GM19351 (cell line): ENCODE data around the gene CROCC.

Experiments used
- ATAC-seq: cut with Tn5 transposase; IDR thresholded peaks from one replicate; pipeline ENCODE4 v1.9.1; 2021; ENCODE audit warnings: mild to moderate bottlenecking, moderate library complexity; ENCODE audit not compliant: unreplicated experiment

Gene CROCC

DNA sequence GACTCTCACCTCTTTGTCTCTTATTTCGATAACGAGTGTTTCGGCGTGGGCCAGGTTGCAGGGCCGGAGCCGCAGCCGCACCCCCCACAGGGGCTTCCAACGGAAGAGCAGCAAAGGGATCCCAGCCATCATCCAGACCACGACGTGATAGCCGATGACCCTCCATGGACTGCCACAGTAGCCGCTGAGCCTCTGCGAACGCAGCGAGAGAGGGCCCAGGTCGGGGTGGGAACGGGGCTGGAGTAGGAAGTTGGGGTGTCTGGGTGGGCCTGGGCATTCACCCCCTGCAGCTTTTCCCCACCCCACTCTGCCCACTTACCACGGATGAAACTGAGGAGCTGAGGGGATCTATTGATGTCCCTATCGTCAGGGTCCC is 83.6 kb downstream of the CROCC start:
- ATAC-seq: no peak

- no peak for ATAC-seq
Measured at GRCh38 chr1:17007121-17007520, 85.4 kb downstream of the CROCC start.

DNA sequence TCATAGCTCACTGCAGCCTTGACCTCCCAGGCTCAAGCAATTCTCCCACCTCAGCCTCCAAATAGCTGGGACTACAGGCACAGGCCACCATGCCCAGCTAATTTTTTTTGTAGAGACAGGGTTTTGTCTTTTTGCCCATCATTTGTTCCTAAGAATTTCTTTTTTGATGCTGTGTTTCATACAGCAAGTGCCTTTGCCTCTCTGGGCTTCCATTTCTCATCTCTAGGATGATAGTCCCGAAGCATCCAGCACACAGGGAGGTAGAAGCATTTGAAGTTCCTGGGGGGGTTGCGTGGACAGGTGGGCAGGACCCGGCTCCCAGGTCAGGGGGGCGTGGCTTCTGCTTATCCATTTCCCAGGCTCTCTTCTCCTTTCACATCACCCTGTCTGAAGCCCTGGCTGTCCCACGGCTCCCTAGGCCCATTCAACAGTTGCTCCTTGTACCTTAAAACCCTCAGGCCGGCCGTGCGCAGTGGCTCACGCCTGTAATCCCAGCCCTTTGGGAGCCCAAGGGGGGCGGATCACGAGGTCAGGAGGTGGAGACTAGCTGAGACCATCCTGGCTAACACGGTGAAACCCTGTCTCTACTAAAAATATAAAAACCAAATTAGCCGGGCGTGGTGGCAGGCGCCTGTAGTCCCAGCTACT is 86.6 kb downstream of the CROCC start:
- no peak for ATAC-seq

DNA sequence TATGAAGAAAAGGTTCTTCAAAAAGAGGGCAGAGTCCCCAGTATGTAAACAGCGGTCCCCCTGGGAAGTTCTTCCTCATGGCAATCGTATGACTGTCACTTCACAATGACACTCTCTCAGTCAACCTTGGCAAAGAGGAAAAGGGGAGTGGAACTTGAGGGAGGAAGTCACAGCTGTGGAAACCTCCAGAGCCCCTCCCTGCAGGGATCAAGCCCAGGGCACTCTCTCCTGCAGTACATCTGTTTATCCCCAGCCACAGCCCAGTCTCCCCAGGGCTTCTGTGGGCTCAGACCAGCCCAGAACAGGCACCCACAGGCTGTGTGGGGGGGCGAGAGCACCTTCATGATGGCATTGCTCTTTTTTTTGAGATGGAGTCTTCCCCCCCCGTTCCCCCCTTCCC is 88.0 kb downstream of the CROCC start:
- ATAC-seq: no peak

- peak; percentile 14 for ATAC-seq
Measured at GRCh38 chr1:17011092-17011438, 89.3 kb downstream of the CROCC start.

- peak; percentile 89 for ATAC-seq
Measured at GRCh38 chr1:17011439-17012307, 89.9 kb downstream of the CROCC start, which contains the start of gene ATP13A2. Gene ATP13A2, minus strand, starts transcription at chr1:17011928. Its CDS starts 190 bp downstream, at chr1:17011738.

DNA sequence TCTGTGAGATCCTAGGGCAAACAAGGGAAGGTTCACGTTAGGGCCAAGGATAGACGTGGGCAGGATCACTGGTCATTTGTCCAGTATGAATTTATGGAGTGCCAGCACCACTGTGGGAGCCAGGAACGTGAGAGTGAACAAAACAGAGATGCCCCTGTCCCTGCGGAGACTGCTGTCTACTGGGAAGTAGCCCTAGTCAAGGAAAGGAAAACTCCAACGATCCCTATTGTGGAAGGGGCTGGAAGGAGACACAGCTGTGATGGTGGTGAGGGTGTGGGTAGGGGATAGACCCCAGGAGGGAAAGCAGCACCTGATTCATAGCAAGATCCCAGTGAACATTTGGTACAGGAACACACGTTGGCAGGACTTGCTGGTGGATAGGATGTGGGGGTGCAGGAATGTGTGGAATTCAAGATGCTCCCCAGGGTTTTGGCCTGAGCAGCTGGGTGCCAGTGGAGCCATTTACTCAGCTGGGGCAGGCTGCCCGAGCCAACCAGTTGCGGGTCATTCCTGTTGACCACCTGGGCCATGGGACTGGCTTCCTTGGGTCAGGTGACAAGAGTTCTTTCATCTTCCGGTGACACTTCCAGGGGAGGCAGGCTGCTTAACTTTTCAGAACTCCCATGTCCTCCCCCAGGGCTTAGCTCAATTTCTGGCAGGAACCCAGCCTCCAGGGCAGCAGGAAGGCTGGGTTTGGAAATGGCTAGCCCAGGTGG is 91.2 kb downstream of the CROCC start:
- no peak for ATAC-seq

DNA sequence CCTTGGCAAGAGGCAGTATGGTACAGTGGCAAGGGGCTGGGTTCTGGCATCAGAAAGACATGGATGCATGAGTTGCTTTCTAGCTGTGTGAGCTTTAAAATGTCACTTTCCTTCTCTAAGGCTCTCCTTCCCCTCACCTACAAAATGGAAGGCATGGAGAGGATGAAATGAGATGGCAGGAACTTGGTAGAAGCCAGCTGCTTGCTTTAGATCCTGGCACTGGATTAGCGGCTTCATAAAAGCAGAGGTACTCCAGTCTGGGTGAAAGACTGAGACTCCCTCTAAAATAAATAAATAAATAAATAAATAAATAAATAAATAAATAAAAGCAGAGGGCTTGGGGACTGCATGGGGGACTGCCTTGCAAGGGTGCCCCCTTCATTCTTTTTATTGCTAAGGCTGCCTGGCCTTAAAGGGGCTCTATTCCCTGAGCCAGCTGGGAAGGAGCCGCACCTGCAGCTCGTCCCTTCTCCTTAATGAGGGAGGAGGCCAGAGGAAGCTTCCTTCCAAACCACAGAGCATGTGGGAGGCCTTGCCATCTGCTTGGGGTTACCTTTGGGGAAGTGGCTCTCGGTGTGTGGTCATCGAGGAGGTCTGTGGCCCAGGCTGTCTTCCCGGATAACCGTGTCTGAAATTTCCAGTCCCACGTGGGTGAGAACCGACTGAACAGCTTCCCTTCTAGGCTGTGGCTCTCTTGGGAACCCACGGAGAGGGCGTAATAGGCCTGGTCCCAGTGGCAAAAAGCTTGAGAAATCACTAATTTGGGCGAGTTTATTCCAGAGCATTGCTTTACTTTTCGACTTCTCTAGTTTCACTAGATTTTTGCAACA is 92.0 kb downstream of the CROCC start:
- ATAC-seq: no peak

GRCh38 chr1:17014671-17015567 is 93.2 kb downstream of the CROCC start:
- no peak for ATAC-seq

- no peak for ATAC-seq
Measured at GRCh38 chr1:17016317-17016661, 94.6 kb downstream of the CROCC start.

- no peak for ATAC-seq
Measured at GRCh38 chr1:17017435-17017834, 95.7 kb downstream of the CROCC start.

GRCh38 chr1:17018849-17019248 is 97.1 kb downstream of the CROCC start:
- ATAC-seq: no peak

DNA sequence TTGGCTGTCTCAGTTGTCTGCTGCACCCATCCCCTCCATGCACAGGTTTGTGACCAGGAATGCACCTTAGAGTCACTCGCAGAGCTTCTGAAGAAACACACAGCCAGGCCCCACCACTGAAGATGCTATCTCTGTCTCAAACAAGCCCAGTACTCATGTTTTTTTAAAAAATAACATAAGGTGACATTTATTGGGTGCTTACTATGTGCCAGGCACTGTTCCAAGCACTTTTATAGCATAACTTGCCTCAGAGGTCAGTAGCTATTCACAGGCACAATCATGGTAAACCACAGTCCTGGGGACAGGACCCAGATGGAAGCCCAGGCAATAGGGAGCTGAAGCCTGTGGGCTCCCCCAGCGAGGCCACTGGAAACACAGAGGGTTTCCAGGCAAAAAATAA is 98.8 kb downstream of the CROCC start:
- no peak for ATAC-seq

DNA sequence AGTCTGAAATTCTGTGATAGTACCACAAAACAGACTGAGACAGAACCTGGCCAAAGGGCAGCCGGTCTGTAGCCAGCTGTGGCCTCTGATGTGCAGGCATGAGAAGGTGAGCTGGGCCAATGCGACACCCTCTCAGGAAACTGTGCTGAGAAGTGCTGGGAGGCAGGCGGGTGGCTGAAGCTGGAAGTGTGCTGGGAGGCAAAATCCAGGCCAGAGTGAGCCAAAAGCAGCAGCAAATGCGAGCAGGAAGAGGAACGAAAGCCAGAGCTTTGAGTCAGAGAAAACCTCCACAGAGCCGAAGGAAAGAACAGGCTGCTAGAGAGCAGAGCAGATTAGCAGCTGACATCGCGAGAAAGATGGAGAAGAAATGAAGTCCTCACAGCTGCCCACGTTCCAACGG is 100.2 kb downstream of the CROCC start:
- no peak for ATAC-seq
